Bronchial smooth muscle cell (primary cell): ENCODE data around the gene MDC1. TPM values are rescaled to one million over a fixed set of nuclear protein-coding genes. Genes with fewer than 3 reads are reported as not detected.

Experiments
- total RNA-seq: library from RNA; depleted of rRNA; stranded (reverse); fragments of >200 nt; gene quantifications from 2 replicates; pipeline ENCODE4 v1.2.1, GENCODE V29; 2014

MDC1 gene, protein sequence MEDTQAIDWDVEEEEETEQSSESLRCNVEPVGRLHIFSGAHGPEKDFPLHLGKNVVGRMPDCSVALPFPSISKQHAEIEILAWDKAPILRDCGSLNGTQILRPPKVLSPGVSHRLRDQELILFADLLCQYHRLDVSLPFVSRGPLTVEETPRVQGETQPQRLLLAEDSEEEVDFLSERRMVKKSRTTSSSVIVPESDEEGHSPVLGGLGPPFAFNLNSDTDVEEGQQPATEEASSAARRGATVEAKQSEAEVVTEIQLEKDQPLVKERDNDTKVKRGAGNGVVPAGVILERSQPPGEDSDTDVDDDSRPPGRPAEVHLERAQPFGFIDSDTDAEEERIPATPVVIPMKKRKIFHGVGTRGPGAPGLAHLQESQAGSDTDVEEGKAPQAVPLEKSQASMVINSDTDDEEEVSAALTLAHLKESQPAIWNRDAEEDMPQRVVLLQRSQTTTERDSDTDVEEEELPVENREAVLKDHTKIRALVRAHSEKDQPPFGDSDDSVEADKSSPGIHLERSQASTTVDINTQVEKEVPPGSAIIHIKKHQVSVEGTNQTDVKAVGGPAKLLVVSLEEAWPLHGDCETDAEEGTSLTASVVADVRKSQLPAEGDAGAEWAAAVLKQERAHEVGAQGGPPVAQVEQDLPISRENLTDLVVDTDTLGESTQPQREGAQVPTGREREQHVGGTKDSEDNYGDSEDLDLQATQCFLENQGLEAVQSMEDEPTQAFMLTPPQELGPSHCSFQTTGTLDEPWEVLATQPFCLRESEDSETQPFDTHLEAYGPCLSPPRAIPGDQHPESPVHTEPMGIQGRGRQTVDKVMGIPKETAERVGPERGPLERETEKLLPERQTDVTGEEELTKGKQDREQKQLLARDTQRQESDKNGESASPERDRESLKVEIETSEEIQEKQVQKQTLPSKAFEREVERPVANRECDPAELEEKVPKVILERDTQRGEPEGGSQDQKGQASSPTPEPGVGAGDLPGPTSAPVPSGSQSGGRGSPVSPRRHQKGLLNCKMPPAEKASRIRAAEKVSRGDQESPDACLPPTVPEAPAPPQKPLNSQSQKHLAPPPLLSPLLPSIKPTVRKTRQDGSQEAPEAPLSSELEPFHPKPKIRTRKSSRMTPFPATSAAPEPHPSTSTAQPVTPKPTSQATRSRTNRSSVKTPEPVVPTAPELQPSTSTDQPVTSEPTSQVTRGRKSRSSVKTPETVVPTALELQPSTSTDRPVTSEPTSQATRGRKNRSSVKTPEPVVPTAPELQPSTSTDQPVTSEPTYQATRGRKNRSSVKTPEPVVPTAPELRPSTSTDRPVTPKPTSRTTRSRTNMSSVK (N-terminal part only)
- total RNA-seq = 2.4 and 3.2 TPM in 2 replicates

DNA sequence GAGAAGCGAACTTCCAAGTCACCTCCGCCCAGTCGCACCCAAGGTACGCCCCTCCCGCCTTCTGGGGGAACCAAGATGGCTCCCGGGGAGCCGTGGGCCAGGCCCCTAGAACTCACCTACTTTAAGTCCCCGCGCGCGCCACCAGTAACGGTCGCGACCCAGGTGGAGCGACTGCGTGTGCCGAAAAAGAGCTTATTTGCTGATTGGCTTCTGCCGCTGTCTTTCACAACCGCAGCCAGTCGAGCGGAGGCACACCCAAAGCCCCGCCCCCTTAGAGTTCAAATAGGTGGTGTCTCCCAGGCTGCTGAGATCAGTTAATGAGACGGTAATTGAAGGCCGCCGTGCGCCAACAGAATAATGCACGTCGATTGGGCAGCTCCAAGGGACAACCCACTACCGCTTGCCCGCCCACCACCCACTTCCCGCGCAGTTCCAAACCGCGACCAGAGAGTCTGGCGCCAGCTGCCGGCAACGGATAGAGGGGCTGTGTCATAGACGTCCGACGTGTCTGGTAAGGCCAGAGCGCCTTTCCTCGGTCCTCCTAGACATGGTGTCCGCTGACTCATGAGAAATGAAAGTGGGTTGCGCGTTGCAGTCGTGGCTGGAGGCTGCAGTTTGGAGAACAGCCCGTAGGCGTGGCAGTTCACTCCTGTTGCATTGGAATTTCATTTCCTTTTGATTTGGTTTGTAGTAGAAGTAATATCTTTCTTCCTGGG is at the start of gene MDC1:
Gene MDC1, minus strand, starts transcription at position 153 of the 716 bp plus-strand sequence. CDS start 2,106 bp downstream, outside the sequence.

GRCh38 chr6:30744054-30744805 is 27.1 kb upstream of the MDC1 start, which contains the start of gene IER3:
TSS of gene IER3 (minus strand) at chr6:30744547. CDS start at chr6:30744518, 29 bp downstream.

DNA sequence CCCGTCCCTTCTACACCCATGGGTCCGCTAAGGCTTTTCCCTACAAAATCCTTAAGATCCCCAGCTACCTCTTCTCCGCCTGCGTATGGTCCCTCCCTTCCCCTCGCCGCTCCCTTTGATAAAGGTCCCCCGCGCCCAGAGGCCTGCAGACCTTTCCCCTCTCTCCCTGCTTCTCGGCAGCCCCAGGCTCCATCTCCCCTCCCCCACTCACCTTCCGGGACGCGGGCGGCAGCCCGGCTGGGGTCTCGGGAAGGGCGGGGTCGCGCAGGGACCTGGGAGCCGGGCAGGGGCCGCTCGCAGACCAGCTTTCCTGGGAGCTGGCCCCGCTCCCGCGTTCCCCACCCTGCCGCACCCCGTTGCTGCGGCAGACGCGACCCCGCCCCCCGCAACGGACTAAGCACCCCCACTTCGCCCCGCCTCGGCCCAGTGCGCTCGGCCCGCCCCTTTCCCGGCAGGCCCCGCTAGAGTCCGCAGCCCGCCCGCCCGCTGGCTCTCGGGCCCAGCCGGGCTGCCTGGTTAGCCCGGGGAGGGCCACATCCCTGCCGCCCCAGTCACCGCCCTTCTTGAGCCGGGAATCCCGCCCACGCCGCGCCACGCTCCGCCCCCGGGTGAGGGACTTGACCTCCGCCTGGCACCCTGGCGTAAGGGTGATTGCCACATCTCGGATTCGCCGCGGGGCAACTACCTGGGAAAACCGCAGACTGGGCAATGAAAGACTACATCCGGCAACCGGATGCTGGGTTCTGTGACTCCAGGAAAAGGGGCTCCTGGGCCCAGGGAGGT is 25.4 kb upstream of the MDC1 start, which contains the start of gene FLOT1:
Gene FLOT1, minus strand, starts transcription at position 372 of the 783 bp plus-strand sequence. CDS start 498 bp downstream, outside the sequence.

DNA sequence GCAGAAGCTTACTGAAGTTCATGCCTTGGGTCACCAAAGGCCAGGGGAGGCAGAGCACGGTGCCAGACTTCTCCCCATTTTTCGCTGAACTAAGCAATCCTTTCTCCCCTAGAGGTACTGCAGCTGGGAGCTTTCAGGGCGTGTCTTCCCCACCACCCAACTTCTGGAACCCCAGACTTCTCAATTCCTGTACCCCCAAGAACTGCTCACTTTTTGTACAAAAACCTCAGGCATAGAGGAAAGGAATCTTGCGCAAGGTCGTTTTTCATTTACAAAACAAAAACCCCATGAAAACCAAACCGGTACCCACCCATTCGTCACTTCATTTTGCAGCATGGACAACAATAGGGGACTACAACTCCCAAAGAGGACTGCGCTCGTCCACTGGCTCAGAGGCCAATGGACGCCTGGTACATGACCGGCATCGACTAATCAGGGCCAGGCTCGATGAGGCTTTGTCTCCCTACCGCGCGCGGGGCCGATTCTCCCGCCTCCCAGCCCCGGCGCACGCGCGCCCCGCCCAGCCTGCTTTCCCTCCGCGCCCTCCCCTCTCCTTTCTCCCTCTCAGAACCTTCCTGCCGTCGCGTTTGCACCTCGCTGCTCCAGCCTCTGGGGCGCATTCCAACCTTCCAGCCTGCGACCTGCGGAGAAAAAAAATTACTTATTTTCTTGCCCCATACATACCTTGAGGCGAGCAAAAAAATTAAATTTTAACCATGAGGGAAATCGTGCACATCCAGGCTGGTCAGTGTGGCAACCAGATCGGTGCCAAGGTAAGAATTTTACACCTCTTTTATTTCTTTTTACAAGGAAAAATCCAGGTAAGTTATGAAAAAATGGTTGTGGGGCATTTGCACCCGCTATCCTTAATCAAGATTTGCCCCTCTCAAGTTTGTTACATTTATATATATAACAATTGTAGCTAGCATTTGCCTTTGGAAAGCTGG is 3.0 kb upstream of the MDC1 start, which contains the start of gene TUBB:
Gene TUBB, plus strand, starts transcription at position 562 of the 947 bp plus-strand sequence. Its CDS starts 155 bp downstream, at position 717.

DNA sequence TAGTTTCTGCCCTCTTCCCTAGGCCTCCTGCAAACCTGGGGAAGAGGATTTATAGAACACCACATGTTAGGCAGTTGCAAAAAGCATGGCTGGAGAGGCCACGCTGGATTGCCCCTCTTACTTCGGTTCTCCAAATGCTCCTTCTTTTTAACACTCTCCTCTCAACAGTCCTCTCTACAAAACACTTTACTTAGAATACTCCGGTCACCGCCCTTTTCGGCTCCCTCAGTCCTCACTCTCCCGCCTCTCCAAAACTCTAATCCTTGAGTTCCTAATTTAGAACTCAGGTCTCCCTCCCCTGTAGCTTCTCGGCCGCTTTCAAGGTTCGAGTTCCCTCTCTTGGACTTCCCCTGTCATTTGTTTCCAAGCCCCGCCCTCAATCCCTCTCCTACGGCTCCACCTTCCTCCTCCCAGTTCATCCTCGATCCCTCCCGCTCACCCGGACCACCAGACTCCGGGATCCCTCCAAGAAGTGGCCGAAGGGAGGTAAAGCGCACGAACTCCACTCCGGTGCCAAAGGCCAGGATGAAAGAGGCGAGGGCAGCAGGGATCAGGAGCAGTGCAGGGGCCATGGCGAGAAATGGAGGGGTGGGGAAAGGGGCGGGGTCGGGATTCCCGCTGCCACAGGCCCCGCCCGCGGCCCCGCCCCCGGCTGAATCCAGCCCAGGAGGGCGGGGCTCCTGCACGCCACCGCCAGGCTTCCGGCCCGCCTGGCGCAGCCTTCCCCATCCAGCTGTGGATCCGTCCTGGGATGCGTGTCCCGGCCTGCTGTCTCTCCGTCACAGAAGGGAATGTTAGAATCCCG is 26.5 kb downstream of the MDC1 start, which contains the start of gene NRM:
Gene NRM, minus strand, starts transcription at position 582 of the 805 bp plus-strand sequence. Its CDS starts 10 bp downstream, at position 572.

GRCh38 chr6:30686009-30686907 is 30.8 kb downstream of the MDC1 start, which contains the start of gene PPP1R18:
TSS of gene PPP1R18 (minus strand) at chr6:30686645. CDS start at chr6:30686018, 627 bp downstream.

DNA sequence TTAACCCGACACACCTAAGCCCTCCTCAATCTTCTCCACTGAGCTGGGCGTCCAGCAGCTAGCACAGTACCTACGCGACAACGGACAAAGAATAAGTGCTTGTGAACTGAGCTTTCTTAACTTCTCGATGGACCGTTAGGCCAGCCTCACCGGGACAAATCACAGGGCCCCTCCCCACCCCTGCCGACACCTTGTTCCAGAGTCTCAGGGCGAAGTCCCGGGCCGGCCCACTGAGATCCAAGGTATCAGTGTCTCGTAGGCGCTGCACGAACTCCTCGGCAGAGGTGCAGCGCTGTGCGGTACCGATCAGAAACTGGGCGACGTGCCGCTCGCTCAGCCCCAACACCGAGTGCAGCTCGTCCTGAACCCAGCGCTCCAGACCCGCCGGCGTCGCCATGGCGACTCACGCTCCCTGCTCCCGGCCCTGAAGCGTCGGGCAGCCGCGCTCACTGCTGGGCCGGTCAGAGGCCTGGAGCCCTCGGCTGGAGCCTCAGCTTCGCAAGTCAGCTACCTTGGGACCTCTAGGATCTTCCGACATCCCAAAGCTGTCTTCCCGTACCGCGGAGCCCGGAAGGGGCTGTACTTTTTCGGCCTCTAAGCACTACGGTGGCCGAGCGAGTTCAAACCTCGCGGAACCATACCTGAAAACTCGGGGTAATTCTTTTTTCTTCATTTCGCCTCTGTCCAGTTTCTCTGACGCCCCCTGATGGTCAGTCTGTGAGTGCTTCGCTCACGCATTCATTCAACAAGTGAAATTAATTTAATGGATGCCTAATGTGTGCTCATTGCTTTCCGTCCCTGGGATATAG is 44.4 kb downstream of the MDC1 start, which contains the start of gene DHX16:
Gene DHX16, minus strand, starts transcription at position 562 of the 809 bp plus-strand sequence. Its CDS starts 165 bp downstream, at position 397.

Other genes with a start within 250 kb of the MDC1 start
- gene HLA-E, start 227.8 kb downstream of the MDC1 start, total RNA-seq = 185 and 187 TPM in 2 replicates
- gene GNL1, start 160.8 kb downstream of the MDC1 start, total RNA-seq = 77.4 and 79.3 TPM in 2 replicates
- 4.7 and 5.2 TPM in 2 replicates for gene PRR3, start 160.0 kb downstream of the MDC1 start, total RNA-seq
- gene ABCF1, start 145.8 kb downstream of the MDC1 start, total RNA-seq = 37.2 and 45.9 TPM in 2 replicates
- gene PPP1R10, start 100.0 kb downstream of the MDC1 start, total RNA-seq = 10.4 and 12.0 TPM in 2 replicates
- gene MRPS18B, start 99.4 kb downstream of the MDC1 start, total RNA-seq = 39.6 and 48.1 TPM in 2 replicates
- gene ATAT1, start 90.4 kb downstream of the MDC1 start, total RNA-seq = 2.2 and 5.4 TPM in 2 replicates
- gene C6orf136, start 70.1 kb downstream of the MDC1 start, total RNA-seq = 2.2 and 2.7 TPM in 2 replicates
- 29.3 and 36.6 TPM in 2 replicates for gene DHX16, start 44.3 kb downstream of the MDC1 start, total RNA-seq
- gene PPP1R18, start 30.6 kb downstream of the MDC1 start, total RNA-seq = 40.8 and 43.5 TPM in 2 replicates
- gene NRM, start 26.3 kb downstream of the MDC1 start, total RNA-seq = 1.4 and 1.7 TPM in 2 replicates
- gene TUBB, start 3.1 kb upstream of the MDC1 start, total RNA-seq = 409 and 447 TPM in 2 replicates
- 95.8 and 103 TPM in 2 replicates for gene FLOT1, start 25.4 kb upstream of the MDC1 start, total RNA-seq
- 15.0 and 16.7 TPM in 2 replicates for gene IER3, start 27.3 kb upstream of the MDC1 start, total RNA-seq
- gene DDR1, start 167.2 kb upstream of the MDC1 start, total RNA-seq = 21.1 and 28.9 TPM in 2 replicates
- 10.3 and 10.6 TPM in 2 replicates for gene GTF2H4, start 190.9 kb upstream of the MDC1 start, total RNA-seq
- 13.4 and 14.9 TPM in 2 replicates for gene VARS2, start 197.0 kb upstream of the MDC1 start, total RNA-seq
- not detected in 2 replicates for gene SFTA2, start 214.9 kb upstream of the MDC1 start, total RNA-seq
- gene MUCL3, start 223.7 kb upstream of the MDC1 start, total RNA-seq = not detected in 2 replicates